ENCODE data around the gene BAIAP2.

BAIAP2 gene

DNA sequence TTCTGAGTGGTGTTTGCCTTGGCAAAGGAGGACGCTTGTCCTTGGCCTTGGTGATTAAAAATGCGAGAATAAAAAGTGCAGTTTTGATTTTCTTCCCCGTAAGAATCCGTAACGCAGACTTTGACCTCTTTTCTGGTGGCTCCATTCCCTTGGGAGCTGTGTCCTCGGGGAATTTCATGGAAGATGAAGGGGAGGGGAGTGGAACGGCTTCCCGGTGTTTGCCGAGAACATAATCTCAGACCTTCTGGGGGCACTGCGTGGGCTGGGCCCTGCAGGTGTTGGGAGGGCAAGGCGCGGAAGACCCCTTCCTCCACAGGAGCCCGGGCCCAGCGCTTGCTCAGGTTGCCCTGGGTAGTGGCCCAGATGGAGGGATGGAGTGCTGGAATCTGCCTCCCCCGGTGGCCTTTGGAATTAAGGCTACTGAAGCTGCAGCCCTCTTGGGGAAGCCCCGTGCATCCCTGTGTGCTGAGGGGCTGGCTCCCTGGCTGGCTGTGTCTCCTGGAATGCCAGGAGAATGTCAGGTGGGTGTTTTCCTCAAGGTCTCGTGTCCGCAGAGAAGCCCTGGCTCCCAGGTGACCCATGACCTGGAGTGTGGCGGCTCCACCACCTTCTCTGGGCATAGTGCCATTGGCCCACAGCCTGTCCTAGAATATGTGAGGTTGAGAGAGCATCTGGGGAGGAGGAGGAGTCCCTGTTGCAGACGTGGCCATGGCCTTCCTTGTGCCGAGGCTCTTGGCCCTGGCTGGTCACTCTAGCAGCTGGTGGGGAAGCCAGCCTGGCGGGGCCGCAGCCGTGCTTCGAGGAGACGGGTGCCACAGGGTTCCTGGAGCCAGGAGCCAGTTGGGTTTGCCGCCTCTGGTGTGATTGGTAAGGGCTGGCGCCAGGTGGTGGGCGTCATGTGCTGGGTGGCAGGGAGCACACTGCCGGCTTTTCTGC, 3.1 kb downstream of the BAIAP2 start:
- no peak for DNase-seq

DNA sequence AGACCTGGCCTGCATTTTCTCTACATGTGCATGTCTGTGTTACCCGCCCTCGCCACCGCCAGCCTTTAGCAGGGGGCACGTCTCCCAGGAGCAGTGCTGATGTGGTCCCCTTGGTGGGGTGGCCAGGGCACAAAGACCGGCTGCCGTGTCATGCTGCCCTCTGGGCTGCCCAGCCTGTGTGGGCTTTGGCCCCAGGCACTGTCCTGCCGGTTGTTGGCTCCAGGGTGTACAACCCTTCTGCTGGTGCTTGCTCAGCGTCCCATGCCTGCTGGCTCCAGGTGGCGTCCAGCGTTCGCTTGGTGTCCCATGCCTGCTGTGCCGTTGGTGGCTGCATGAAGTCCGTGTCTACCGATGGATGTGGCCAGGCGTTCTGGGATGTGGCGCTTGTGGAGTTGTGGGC, 4.1 kb downstream of the BAIAP2 start:
- no peak for DNase-seq

DNA sequence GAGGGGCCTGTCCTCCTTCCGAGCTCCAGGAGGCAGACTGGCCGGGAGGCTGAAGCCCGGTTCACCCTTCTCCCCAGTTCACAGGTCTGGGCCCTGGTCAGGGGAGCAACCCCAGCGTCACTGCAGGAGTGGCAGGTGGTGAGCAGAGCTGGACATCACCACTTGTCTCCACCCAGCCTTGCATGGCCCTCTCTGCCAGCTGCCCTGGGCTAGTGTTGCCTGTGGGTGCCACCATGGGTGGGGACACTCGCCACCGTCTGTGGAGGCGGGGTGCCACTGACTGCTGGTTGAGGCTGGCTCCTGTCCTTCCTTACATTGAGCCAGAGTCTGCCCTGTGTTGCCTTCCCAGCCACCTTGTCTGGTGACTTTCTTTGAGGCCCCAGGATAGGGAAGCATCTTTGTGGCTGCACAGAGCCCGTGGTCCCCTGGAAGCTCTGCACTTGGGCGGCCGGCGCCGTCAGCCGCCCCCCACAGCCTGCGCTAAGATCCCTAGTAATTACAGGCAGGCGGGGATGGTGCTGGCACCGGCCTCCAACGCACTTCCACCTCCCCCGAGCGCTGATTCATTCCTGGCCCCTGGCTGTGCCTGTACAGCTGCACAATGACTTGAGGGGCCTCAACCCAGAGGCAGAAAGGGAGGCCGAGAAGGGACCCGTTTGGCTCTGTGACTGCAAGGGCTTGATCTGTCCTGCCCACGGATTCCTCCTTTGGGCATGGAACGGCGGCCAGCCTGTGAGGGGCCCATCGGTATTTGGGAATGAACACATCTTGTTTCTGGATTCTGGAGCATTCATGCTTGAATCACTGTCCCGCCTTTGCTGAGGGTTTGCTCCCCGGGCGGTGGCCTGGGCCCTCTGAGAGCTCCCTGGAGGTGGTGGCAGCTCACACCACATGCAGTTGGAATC, 5.2 kb downstream of the BAIAP2 start:
- no peak for DNase-seq

DNA sequence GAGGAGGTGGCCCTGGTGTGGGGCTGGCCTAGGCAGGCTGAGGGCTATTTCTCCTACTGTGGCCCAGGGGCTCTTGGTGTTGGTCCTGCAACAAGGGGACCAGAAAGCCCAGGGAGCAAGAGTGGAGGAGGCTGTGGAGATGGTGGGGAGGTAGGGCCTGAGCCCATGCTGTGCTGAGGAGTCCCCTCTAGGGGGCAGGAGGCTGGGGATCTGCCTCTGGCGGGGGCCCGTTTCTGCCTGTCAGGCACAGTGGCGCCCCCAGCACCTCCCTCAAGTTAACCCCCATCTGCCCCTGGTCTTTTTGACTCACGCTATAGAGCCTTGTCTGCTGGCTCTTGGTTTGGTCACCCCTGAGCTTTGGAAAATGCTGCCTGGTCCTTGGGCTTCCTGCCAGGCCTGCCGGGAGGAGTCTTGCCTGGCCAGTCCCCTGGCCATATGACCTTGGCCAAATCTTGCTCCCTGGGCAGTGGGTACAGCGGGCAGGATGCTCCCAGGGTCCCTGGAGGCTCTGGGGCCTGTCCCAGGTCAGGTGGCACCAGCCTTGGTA, 5.9 kb downstream of the BAIAP2 start:
- no peak for DNase-seq

DNA sequence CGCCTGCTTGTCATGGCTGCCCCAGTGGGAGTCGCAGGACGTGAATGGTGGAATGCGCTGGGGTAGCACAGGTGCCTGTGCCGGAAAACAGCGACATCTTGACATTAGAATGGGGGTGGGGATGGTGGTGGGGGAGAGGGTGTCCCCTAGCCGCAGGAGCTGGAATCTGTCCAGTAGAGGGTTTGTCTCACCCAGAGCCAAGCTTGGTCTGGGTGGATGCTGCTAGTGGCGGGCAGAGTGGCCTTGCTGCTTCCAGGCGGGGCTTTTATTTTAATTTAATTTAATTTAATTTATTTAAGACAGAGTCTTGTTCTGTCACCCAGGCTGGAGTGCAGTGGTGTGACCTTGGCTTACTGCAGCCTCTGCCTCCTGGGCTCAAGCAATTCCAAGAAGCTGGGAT, 7.7 kb downstream of the BAIAP2 start:
- DNase-seq: no peak

DNA sequence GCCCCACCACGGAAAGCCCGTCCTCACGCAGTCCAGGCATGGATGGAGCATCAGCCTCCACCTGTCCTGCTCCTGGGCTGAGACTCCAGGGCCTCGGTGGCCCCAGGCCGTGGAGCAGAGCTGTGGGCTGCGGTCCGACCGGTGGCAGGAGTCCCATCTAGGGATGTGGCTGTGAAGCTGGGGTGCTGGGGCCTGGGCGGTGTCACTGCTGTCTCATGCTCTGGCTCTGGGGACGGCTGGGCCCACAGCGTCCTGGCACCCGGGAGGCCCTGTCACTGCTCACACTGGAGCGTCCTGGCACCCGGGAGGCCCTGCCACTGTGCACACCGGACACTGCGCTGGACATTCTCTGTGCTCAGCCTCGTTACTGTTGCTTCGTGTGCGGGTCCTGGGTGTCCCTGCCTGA, 8.4 kb downstream of the BAIAP2 start:
- no peak for DNase-seq

DNA sequence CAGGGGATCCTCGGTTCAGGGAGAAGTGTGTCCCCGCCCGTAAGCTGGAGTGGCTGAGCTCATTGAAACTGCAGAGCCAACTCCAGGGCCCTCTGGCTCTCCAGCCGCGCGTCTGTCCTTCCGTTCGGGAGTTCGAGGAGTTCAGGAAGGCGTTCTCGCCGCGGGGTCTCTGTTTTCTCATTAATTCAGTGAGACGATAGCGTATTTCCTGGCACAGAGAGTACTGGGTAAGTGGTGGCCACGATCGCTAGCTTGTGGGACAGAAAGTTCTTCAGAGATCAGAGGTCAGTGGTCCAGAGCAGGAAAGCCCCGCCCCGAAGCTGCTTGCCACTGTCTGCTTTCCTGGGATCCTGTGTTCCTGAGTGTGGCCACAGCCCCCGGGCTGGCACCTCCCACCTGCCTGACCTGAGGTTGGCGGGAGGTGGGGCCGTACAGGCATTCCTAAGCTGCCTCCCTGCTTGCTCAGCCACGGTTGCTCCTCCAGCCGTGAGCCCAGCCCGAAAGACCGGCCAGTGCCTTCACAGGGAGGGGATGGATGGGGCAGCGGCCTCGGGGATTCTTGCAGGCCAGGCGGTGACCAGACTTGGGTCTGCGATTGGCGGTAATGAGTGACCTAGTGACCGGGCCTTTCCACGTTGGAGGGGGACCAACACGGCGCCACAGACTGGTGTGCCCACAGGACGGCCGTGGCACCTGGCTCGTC, 8.9 kb downstream of the BAIAP2 start:
- DNase-seq: no peak

DNA sequence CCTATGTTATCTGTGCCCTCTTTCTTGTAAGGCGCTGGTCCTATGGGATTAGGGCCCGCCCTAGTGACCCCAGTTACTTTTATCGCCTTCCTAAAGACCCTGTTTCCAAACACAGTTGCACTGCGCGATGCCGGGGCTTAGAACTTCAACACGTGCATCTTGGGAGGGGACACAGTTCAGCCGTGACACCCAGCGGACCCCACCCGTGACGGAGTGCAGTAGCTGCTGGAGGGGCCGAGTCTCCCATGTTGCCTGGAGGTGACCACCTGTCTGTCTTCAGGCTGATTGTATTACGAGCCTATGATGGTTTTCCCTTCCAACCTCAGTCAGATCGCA, 9.4 kb downstream of the BAIAP2 start:
- no peak for DNase-seq

DNA sequence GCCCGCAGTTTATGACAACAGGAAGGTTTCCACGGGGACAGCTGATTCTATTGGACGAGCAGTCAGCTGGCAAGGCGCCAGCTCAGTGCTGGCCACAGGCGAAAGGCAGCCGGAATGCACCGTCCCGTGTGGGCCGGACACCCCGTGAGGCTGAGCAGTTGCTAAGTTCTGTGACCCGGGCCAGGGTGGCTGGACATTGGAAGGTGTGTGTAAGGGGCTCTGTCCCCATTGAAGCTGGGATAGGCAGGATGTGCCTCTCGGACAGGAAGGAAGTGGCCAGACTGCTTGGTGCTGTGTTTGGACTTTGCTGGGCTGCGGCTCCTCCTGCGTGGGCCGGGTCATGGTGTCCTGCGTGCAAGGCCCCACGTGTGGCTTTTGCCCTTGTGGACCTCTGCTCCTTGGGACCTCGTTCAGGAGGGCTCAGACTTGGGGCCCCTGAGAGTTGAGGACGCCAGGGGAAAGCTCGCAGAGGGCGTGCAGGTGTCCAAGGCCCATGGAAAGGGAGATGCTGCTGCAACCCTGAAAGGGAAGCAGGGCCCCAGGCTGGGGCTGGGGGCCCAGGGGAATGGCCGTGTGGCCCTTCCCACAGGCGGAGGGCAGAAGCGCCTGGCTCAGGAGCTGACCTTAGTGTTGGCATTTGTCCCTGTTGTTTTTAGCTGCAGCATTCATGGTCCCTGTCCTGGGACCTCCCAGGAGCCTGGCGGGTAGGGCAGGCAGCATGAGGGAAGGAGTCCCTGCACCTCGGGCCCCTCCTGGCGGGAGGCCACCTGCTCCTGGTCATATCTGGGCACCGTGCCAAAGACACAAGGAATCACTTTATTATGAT, 10.0 kb downstream of the BAIAP2 start:
- peak; percentile 47 for DNase-seq

DNA sequence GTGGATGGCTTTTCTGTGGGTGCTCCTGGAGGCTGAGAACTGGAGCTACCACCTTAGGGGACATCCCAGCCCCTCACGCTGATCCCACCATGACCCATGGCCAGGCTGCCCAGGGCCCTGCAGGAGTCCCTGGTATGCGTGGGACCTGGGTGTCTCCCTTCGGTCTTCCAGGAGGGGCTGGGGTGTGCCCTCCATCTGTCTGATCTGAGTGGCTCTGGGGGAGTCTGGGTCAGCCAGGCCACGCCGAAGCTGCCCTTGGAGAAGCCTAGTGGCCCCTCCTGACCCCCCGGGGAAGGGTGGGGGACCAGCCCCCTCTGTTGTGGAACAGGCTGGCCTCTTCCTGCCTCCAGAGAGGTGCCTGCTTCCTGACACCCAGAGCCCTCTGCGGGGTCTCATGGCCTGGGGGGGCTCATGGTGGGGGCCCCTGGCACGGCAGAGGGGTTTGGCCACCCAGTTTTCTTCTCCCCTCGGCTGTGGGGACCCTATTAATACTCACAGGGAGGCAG, 10.7 kb downstream of the BAIAP2 start:
- DNase-seq: no peak

DNA sequence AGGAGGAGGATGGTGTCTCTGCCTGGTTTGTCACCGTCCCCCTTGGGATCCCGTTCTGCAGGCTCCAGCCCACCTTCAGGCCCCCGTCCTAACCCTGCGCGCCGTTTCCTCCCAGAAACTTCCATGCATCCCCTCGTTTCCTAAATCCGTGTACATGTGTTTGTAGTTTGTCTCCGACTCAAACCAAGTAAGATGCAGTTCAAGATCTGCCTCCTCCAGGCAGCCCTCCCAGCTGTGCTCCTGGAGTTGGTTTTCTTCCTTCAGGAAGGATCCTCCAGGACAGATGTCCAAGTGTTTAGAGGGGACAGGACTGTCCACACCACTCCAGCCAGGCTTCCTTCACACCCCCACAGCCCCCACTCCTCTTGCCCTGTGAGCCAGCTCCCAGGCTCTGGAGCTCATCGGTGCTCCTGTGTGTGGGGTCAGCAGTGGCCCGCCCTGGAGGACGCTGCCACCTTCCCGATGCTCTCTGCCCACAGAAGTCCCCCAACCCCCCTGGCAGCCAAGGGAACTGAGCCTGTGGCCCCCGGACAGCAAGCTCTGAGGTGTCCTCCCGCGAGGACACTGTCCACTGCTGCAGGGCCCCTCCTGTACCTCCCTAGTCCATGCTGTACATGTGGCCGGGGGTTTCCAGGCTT, 11.3 kb downstream of the BAIAP2 start:
- no peak for DNase-seq

DNA sequence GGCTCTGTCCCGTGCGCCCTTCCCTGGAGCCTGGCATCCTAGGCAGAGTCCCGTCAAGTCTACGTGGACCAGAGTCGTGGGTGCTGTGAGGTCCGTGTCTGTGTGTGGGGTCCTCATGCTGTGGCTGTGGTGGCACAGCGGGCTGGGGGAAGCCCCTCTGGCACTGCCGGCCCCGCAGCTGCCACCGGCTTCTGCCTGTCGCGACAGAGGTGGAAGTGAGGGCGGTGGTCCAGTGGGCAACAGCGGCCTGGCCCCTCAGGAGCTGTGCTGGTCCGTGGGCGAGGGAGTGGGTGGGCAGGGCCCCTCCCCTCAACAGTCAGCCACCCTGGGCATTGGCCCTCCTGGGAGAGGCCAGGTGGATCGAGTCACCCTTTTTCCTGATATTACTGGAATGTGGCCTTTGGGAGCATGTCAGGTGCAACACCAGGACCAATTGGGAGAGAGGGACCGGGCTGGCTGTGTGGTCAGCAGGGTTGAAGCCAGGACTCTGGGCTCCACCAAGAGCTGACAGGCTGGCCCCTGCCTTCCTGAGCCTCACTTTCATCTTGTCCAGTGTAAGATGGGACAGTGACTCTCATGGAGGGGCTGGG, 11.9 kb downstream of the BAIAP2 start:
- DNase-seq: no peak

DNA sequence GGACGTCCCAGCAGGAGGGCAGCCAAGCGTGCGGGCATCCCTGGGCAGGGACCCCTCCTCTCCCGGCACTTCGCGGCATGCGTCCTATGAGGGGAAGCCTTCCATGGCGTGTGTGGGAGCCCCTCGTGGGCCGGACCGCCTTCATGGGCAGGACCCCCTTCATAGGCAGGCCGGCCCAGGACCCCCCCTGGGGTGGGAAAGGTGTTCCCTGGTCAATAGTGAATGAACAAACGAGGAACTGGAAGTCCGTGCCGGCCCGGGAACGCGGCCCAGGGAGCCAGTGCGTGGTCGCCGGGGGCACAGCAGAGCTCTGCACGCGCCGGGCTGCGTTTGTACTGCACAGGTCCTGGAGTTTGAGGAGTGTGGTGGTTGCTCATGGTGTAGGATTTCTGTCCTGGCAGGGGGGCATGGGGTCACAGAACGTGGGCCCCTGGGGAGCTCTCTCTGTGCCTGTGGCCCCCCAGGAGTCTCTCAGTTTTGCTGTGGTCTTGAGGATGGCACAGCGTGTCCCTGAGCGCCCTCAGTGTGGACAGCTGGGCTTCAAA, 13.9 kb downstream of the BAIAP2 start:
- no peak for DNase-seq

DNA sequence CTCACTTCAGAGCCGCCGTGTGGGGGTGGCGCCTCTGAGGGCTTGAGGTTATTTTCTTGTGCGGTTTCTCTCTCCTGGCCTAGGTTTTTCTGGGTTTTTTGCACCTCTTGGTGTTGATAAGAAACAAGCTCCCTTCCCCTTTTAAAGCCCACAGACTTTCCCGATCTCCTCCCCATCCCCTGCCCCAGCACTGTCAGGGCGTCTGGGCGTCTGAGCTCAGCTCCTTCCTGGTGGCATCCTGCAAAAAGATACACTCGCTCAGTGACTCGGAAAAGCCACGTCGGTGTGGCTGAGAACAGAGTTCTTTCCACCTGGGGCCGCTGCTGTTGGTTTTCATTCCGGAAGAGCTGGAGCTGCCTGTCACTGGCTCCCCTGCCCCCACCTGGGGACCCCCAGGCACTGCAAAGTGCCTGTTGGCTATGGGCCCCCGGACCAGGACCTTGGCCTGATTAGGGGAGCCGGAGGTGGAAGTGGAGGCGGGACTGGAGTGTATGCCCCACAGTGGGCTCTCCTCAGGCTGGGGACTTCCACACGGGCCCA, 14.5 kb downstream of the BAIAP2 start:
- no peak for DNase-seq

DNA sequence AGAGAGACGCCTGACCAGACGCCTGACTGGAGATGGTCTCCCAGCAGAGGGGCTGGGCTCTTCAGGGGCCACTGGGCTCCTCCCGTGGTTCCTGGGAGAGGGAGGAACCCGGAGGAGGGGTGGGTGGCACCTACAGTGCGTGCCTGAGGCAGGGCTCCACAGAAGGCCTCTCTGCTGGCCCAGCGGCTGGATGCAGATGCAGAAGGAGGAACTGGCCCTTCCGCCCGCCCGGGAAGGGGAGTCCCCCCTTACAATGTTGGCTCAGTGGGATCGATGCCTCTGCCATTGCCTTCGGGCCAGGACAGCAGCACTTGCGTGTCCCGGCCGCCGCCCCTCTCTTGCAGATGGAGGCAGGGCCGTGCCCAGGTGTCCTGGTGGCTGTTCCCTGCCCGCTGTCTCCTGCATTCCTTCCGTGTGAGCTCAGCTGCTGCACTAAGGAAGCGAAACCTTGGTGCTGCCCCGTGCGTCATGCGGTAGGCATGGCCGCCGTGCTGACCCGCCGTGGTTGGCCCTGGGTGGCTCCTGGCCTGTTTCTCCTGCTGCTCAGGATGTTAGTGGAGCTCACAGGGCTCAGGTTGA, 15.1 kb downstream of the BAIAP2 start:
- no peak for DNase-seq

DNA sequence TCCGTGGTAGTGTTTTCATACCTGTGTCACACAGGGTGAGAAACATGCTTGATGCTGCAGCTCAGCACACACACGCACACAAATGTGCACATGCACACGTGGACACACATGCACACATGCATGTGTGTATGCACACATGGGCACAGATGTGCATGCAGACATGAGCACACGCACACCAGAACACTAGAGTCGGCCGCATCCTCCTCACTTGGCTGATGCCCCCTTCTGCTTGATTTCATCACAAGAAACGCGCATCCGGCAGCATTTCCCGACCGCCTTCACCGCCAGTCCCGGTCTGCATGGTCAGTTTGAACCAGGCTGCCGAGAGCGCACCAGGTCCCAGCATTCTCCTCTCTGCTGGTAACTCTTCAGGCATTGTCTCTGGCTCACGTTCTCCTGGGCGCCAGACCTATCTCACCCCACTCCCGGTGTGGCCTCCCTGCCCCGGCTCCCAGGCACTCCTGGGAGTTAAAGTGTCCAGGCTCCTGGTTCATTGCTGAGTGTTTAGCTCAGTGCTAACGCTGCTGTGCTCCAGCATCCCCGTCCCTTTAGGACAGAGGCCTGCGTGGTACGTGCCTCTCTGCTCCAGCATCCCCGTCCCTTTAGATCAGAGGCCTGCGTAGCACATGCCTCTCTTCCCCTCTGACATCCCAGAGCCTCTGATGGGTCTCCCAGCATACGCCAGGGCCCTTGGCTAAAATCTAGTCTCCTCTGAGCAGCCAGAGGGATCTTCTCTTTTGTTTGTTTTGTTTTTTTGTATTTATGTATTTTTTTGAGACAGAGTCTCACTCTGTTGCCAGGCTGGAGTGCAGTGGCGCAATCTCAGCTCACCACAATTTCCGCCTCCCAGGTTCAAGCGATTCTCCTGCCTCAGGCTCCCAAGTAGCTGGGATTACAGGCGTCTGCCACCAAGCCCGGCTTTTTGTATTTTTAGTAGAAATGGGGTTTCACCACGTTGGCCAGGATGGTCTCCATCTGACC, 16.0 kb downstream of the BAIAP2 start:
- DNase-seq: no peak

DNA sequence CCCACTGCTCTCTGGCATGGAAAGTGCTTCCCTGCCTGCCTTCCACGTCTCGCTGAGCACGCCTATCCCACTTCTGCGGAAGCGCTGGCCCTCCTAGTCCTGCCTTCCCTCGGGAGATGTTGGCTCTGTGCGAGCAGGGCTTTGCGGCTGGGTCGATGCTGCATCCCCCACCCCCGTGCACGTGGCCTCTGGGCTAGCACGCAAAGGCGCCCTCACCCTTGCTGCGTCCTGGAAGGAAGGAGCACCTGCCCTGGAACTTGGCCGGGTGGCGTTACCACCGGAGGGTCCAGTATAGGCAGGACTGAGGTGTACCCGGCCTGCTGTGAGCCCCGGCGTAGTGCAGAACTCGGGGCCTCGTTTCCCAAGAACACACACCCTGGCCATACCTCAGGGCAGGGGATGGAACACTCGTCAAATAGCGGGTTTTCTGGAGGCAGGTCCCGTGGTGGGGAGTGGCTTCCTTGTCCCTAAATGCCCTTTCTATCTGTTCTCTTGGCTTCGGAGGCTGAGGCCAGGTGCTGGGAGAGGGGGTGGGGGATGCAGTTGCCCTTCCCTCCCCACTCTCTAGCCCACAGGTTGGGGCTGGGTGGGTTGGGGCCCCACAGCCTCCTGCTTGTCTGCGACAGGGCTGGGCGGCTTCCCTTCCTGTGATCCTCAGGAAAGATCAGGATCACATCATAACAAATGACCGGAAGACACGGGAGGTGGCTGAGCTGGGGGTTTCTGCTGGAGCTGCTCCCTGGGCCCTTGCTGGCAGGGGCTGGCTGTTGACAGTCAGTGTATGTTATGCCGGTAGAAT, 17.4 kb downstream of the BAIAP2 start:
- DNase-seq: peak; percentile 29

All from NCI-H1092 treated with DMSO at 0.1 percent for 48 hours (cell line).